Fibroblast of upper back skin (primary cell): ENCODE measurements around the gene ETV5.

ENCODE experiments used
- DNase-seq: peaks from one replicate; pipeline ENCODE4 v3.0.0-alpha.2; 2013

Gene ETV5

GRCh38 chr3:186014866-186015265, 94.0 kb downstream of the ETV5 start:
- DNase-seq, result no peak

DNA sequence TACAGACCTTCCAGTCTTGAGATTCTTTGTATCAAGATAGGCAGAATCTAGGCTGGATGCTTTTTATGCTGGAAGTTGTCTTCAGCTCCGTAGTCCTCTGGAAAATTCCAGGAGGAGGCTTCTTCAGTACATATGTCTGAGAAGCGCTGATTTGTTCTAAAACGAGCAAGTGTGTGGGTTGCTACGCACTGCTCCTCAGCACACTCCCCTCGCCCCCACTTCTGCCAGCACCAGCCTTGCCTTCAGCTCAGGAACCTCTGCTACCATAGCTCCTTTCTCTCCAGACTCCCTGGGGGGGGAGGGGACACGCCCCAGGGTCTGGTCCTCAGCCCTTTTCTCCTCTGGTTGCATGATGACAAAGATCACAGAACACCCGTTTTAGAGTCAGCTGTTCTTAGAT, 95.6 kb downstream of the ETV5 start:
- DNase-seq, result no peak

GRCh38 chr3:186012137-186012536, 96.8 kb downstream of the ETV5 start:
- no peak for DNase-seq

DNA sequence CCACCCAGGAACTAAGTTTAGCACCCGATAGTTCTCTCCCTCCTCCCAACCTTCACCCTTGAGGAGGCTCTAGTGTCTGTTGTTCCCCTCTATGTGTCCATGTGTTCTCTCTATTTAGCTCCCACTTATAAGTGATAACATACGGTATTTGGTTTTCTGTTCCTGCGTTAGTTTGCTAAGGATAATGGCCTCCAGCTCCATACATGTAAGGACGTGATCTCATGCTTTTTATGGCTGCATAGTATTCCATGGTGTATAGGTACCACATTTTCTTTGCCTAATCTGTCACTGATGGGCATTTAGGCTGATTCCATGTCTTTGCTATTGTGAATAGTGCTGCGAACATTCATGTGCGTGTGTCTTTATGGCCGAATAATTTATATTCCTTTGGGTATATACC, 104.2 kb downstream of the ETV5 start:
- no peak for DNase-seq

DNA sequence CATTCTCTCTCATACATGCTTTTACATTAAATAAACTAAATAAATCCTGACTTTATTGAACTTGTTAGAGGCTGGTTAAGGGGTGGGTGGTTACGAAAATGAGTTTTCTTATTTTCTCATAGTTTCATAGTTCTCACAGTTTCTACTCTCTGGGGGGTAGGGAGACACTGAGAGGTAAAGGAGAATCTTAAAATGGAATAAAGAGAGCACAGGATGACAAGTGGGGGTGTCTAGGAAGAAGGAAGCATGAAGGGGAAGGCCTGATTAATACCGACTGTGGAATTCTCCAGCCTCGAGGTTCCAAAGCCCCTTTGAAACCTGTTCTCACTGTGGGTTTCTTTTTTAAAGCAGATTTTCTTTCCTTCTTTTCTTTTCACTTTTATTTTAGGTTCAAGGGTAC, 104.7 kb downstream of the ETV5 start:
- no peak for DNase-seq

GRCh38 chr3:186003610-186004009, 105.3 kb downstream of the ETV5 start:
- no peak for DNase-seq

DNA sequence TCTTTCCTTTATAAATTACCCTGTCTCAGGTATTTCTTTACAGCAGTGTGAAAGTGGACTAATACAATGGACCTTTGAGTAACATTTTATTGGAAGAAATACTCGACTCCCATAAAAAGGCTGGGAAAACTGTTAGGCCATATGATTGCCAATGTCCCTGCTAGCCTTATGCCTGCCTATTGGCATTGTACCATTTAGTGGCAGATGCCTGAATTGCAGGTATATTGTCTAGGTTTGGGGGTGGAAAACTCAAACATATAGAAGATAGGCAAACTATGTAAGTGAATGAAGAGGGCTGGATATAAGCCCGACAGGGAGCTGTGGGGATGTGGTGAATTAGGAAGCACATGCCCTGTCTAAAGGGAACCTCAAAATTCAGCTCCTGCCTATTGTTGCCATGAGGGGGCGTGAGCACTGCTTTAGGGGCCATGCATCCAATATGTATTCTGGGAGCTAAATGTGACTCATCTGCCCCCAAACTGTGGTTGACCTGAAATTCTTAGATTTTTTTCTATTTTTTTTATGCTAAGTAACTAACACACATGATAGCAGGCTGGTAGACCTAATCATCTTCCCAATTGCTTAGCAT, 105.9 kb downstream of the ETV5 start:
- DNase-seq, result peak; percentile 50

DNA sequence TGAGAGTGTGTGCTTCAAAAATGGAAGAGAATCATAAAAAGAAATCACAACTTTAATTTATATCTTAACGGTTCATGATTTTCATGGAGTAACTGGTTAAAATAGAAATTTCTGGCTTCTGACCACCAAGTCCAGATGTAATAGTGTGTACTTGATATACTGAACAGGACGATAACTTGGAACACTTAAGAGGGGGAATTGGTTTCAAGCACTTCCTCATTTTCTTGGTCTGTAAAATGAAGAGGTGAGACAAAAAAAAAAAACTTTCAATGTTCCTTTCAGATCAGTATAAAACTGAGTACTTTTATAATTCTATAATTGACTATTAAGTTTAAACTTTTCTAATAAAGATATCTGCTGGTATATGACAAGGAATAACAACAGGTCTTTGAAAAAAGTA, 107.0 kb downstream of the ETV5 start:
- no peak for DNase-seq

DNA sequence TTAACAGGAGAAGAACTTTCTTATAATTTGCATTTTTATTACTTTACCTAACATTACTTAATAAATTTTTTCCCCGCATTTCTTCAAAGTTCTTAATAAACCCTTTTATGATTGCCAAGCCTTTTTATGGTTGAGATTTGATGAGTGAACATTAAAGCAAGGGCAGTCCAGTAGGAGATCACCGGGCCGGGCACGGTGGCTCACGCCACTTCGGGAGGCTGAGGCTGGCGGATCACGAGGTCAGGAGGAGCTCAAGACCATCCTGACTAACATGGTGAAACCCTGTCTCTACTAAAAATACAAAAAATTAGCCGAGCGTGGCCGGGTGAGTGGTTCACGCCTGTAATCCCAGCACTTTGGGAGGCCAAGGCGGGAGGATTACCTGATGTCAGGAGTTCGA, 109.7 kb downstream of the ETV5 start:
- no peak for DNase-seq

- DNase-seq, result no peak
Measured at GRCh38 chr3:185998136-185998535, 110.8 kb downstream of the ETV5 start.

DNA sequence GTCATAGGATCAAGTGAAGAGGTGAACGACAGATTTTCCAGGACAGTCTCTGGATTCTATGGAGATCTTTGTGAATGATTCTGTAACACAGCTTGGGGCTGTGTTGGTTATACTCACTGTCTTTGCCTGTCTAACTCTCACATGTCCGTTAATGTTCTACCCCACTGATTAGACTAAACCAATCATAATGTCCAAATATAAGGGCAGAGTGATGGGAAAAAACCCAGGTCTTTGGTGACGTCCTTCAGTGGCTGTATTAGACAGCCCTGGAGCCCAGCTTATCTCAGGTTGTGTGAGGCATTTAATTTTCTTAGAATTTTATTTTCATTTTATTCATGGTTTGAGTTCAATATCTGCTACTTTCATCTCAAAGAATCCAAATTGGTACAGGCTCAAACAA, 111.8 kb downstream of the ETV5 start:
- no peak for DNase-seq
